ENCODE measurements around the gene FUT9.

The FUT9 gene

DNA sequence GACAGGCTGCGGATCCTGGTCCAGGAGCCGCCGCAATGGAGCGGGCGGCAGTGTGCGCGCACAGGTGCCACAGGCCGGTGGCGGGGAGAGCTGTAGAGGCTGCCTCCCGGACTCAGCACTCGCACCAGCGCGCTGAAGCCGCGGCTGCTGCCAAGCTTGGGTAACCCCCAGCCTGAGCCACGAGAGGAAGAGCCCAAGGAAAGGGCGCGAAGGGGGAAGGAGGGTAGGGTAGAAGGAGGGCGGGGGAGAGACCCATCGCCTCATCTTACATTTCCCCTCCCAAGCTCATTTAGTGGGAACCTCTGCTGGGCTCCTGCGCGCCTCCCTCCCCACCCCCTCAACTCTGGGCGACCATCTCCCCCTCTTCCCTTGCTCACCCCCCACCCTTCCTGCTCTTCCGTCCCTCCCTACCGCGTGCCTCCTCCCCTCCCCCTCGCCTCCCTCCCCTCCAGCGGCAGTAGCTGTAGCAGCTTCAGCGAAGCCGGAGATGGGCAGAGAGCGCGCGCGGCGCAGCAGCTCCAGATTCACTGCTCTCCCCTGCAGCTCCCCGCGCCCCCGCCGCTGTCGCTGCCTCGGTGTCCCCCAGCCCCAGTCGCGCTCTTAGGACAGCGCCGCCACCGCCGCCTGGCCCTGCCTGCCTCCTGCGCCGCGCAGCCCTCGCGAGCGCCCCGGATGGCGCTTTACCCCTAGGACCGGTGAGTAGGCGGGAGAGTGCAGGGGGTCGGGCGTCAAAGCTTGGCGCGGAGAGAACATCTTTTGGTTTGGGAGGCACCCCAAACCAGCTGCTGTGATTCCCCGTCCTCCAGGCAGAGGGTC, at the start of gene FUT9:
Gene FUT9 (plus strand): TSS at position 457 of the 816 bp plus-strand sequence. CDS start 187,182 bp downstream, outside the sequence.
- DNase-seq (ENCODE audit: low read depth) = no peak

DNA sequence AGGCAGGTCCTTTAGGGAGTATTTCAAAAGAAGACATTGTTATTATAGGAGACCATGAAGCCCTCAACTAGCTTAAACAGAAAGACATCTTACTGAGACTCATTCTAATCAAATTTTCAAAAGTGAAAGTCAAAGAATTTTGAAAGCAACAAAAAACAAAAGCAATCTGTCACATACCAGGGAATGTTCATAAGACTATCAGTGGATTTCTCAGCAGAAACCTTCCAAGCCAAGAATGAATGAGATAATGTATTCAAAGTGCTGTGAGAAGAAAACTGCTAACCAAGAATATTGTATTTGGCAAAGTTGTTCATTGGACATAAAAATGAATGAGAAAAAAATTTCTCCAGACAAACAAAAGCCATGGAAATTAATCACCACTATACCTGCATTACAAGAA, 48.2 kb upstream of the FUT9 start:
- no peak for DNase-seq (ENCODE audit: low read depth)

GRCh38 chr6:95973976-95974375, 41.8 kb upstream of the FUT9 start:
- DNase-seq (ENCODE audit: low read depth) = no peak

DNA sequence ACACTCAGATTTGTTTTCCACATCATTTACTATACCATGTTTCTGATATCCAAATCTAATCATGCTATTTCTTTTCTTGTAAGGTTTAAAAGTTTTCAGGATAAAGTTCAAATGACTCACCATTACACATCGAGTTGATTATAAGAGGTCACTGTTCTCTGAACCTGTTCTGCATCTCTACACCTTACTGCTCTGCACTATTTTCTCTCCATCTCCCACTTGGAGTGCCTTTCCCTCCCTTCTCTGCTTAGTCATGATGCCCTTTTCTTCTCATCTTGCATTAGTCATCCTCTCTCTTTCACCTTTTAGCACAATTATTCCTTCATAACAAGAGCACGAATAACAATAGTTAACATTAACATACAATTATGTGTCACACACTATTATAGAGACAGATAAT, 37.5 kb upstream of the FUT9 start:
- no peak for DNase-seq (ENCODE audit: low read depth)

DNA sequence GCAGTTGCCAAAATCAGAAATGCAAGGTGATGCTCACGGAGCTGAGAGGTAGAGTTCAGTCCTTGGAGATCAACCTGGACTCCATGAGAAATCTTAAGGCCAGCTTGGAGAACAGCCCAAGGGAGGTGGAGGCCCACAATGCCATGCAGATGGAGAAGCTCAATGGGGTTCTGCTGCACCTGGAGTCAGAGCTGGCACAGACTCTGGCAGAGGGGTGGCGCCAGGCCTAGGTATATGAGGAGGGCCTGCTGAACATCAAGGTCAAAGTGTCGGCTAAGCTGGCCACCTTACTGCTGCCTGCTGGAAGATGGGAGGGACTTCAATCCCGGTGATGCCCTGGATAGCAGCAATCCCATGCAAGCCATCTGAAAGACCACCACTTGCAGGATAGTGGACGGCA, 23.9 kb upstream of the FUT9 start:
- DNase-seq (ENCODE audit: low read depth) = no peak

- no peak for DNase-seq (ENCODE audit: low read depth)
Measured at GRCh38 chr6:95994151-95994550, 21.6 kb upstream of the FUT9 start.

DNA sequence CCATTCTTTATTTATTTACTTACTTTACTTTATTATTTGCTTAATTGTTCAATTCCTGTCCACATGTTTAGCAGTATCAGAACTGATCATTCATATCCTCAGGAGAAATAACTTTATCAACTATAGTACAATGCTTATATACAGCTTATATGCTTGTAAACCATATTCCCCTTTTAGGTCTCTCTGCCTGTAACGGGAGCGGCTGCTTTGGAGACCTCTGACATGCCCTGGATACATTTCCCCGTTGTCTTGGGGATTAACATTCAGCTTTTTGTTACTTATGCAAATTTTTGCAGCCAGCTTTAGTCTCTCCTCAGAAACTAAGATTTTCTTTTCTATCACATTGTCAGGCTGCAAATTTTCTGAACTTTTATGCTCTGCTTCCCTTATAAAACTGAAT, 17.6 kb upstream of the FUT9 start:
- no peak for DNase-seq (ENCODE audit: low read depth)

GRCh38 chr6:96001891-96002575, 13.7 kb upstream of the FUT9 start:
- DNase-seq (ENCODE audit: low read depth) = no peak

- DNase-seq (ENCODE audit: low read depth) = no peak
Measured at GRCh38 chr6:96002576-96002910, 13.2 kb upstream of the FUT9 start.

DNA sequence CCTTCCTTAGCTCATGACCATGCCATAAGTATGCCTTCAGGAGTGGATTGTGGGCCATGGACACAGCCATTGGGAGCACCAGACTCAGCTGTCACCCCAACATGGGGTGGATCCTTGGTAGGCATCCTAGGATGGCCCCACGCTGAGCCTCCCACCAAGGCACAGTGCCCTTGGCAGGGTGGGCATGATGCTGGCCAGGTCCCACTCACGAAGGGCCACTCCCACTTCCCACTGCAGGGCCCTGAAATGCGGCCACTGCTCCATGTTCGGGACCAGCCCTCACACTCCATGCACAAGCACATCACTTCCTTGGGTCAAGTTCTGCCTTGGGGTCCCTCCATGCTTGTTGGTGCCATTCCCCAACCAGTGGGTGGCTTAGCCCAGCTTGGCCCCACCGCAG, 12.9 kb upstream of the FUT9 start:
- no peak for DNase-seq (ENCODE audit: low read depth)

- DNase-seq (ENCODE audit: low read depth) = no peak
Measured at GRCh38 chr6:96007663-96008062, 8.1 kb upstream of the FUT9 start.

DNA sequence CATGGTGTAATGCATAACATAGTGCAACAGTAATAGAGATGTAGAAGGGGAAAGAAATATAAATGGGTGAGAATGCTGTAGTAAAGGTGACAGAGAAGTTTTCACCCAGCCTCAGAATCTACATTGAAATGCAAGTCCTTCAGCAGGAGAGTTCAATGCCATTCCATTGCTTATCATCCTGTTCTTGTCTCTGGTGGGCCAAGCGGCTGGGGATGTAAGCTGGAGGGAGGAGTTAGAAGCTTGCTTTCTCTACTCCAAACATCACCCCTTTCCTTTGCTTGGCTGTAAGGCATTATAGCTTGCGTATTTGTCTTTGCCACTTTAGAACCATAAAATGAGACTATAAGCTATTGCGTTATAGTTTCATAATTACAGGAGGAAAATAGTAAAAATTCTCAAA, 2.2 kb upstream of the FUT9 start:
- DNase-seq (ENCODE audit: low read depth) = no peak

GRCh38 chr6:96014846-96015517, 792 bp upstream of the FUT9 start:
- no peak for DNase-seq (ENCODE audit: low read depth)

DNA sequence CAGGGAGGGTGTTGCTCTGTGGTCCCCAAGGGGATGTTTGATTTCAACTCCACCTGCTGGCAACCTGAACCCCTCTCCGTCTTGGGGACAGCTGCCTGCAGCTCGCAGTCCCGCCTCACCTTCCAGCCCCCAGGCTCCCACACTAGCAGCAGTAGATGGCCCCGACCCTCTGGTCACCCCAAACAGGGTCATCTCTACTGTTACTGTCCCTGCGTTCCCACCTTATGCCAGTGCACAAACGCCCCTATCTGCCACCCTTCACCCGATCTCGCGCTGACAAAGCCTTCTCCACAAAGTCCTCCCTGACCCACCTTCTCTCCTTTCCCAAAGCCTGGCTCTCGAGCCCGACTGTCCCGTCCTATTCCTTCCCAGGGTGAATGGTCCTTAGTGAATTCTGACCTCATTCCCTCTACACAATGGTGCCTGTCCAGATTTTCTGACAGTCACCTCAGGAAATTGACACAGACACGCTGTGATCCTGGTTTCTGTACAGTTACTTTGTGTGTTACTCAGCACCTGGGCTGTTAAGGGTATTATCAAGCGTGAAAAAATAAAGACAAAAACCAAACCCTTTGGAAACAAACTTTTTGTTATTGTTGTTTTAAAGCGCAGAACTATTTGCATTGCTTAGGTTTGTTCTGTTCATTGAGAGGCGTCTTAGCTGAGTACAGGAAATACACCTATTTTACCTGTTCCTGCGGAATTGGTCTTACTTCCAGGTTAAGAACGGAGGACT, 728 bp downstream of the FUT9 start:
- no peak for DNase-seq (ENCODE audit: low read depth)

GRCh38 chr6:96017070-96017359, 1.2 kb downstream of the FUT9 start:
- DNase-seq (ENCODE audit: low read depth) = no peak

DNA sequence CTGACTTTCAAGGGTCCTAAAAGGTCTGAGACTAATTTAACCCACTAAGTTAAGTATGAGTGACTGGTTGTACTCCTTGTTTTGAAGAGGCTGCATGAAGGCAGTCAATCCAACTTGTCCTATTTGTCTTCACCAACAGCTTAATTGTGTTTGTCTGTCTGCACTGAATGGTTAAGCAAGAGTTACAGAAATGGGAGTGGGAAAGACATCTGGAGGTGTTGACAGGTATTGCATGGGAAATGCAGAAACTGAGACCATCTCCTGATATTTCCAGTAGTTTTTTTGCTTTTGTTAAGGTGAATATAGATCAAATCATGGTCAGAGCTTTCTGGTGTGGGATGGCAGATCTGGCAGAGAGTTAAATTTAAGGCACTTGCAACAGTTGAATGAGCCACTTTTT, 6.5 kb downstream of the FUT9 start:
- no peak for DNase-seq (ENCODE audit: low read depth)

DNA sequence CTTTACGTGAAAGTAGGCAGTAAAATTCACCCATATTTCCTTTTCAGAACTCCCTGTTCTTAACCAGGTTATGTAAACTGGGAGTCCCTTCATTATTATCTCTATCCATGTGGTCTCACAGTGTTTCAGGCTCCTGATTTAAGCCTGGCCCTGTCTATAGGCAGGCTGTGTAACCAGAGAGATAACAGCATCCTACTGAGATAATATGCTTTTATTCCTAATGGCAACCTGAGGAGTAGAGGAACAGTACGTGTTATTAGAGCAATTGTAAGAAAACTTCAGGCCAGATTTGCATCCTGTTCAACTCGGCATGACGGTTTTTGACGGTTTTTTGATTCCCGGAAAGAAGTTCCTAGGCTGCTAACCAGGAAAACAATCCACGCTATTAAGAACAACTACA, 16.9 kb downstream of the FUT9 start:
- DNase-seq (ENCODE audit: low read depth) = no peak

DNA sequence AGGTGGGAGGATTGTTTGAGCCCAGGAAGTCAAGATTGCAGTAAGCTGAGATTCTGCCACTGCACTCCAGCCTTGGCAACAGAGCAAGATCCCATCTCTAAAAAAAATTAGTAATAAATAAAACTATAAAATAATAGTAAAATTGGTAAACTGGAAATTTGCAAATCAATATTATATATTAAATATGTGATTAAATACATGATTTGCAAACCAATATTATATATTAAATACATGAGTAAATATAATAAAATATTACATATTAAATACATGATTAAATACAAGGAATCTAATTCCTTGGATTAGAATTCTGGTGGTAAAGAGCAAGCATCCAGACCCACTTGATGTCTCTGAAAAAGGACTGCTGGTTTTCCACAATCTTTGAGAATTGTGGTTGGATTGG, 35.8 kb downstream of the FUT9 start:
- DNase-seq (ENCODE audit: low read depth) = no peak

DNA sequence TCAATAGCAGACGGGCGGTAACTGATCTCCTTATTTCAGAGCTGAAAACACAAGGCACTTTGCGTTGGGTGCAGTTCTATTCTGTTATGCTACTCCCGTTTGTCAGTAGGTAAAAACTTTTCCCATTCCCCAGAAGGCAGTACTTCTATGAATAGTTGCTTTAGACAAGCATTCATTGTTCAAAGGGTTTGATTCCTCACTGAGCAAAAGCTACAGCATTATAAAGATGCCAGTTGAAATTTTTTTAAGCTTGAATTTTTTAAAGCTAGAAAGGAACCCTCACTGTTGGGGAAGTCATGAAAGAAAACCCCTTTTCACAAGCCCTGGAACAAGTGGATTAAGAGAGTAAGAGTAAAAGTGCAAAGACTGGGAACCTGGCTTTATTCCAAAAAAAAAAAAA, 42.3 kb downstream of the FUT9 start:
- DNase-seq (ENCODE audit: low read depth) = no peak

GRCh38 chr6:96059586-96059985, 43.8 kb downstream of the FUT9 start:
- DNase-seq (ENCODE audit: low read depth) = no peak

- no peak for DNase-seq (ENCODE audit: low read depth)
Measured at GRCh38 chr6:96060249-96060648, 44.5 kb downstream of the FUT9 start.

- no peak for DNase-seq (ENCODE audit: low read depth)
Measured at GRCh38 chr6:96065213-96065612, 49.4 kb downstream of the FUT9 start.

DNA sequence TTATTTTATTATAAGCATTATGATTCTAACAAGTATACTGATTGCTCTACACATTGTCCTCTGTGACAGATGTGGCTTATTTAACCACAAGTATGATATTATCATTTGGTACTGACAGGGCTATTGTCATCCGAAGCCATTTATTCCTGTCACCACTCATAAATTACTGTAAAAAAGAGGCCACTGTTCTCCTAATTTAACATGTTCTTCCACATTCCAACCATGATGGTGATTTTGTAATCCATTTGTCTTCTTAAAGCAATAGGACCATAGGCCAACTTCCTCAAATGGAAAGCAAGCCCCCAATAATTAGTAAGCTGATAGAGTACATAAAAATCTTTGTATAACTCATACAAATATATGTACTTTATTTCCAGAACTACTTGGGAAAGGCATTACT, 50.6 kb downstream of the FUT9 start:
- DNase-seq (ENCODE audit: low read depth) = no peak
